ENCODE data around the gene IPP.
A peak's percentile ranks its signal among the peaks of the same experiment; 100 is the strongest.
"Not testable (repeated sequence)": the region's sequence is repeated elsewhere in the genome, so short reads cannot be mapped to it uniquely, and the experiment has no call there.

Gene IPP

GRCh38 chr1:45739641-45740156 lies 10.8 kb downstream of the IPP start:
- not testable (repeated sequence) for DNase-seq (ENCODE audit: low spot score)

- no peak for DNase-seq (ENCODE audit: low spot score)
Observed at GRCh38 chr1:45739137-45739536, 11.3 kb downstream of the IPP start.

GRCh38 chr1:45730780-45731319 lies 19.6 kb downstream of the IPP start:
- DNase-seq (ENCODE audit: low spot score): no peak

DNA sequence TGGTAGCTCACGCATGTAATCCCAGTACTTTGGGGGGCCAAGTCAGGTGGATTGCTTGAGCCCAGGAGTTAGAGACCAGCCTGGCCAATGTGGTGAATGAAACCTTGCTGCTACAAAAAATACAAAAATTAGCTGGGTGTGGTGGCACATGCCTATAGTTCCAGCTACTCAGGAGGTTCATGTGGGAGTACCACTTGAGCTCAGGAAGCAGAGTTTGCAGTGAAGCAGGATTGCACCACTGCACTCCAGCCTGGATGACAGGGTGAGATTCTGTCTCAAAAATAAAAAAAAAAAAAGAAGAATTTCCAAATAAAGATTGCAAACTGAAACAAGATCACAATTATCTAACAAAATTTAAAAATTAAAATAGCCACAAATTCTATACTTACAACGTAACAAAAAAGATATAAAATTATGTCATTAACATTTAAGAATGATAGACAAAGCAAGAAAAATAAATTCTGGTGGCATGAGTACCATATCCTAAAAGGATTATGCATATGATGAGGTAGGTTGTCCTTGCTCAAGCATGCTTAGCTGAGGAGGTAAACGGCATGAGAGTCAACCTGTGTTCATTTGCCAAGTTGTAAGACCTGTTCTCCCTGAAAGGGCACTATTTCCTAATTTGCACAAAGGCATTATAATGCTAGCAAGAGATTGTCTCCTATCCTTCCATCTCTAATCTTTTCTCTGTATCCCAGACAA lies 20.2 kb downstream of the IPP start:
- no peak for DNase-seq (ENCODE audit: low spot score)

- DNase-seq (ENCODE audit: low spot score): not testable (repeated sequence)
Observed at GRCh38 chr1:45726007-45726406, 24.4 kb downstream of the IPP start.

GRCh38 chr1:45723248-45723930 lies 27.1 kb downstream of the IPP start:
- DNase-seq (ENCODE audit: low spot score): no peak

DNA sequence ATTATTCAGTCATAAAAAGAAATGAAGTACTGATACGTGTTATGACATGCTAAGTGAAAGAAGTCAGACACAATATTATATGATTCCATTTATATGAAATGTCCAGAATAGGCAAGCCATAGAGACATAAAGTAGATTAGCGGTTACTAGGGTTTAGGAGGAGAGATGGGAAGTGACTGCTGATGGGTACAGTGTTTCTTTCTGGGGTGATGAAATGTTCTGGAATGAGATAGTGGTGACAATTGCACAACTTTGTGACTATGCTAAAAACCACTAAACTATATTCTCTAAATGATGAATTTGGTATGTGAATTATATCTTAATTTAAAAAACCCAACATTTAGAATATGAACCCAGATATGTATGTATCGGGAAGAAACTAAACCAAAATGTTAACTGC lies 27.6 kb downstream of the IPP start:
- no peak for DNase-seq (ENCODE audit: low spot score)

DNA sequence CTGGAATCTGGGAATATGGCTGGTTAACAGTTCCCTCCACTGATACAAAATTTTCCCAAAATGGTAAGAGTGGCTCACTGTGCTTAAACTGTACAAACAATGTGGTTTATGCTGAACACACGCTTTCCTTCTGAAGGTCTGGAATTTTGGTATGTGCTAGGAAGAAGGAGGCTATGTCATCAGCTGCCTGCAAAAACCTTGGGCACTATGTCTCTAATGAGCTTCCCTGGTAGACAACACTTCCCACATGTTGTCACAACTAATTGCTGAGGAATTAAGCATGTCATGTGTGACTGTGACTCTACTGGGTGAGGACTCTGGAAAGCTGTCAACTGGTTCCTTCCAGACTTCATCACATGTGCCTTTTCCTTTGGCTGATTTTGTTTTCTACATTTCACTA lies 29.2 kb downstream of the IPP start:
- DNase-seq (ENCODE audit: low spot score): no peak

DNA sequence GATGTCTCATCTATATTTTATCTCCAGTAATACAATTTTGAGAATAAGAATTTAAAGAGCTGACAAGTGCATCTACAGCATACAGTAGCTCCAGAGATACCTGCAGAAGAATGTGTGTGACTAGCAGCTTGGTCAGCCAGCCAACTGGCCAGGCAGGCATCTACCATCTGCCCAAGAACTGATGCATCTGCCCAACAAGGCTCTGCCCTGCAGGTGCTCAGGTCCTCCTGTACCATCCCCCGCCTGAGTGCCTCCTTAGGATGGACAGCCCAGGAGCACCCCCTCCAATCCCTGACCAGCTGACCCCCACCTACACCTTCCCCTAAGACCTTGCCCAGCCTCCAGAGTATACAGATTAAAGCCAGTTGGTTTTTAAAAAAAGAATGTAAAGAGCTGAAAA lies 32.2 kb downstream of the IPP start:
- DNase-seq (ENCODE audit: low spot score): no peak

DNA sequence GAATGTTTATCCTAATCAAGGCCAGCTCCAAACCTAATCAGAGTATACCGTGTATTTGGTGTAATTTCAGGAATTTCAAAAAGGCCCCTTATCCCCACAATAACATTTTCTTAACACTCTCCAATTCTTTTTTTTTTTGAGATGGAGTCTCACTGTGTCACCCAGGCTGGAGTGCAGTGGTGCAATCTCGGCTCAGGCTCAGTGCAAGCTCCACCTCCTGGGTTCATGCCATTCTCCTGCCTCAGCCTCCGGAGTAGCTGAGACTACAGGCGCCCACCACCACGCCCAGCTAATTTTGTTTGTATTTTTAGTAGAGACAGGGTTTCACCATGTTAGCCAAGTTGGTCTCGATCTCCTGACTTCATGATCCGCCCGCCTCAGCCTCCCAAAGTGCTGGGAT lies 33.1 kb downstream of the IPP start:
- DNase-seq (ENCODE audit: low spot score): not testable (repeated sequence)

- no peak for DNase-seq (ENCODE audit: low spot score)
Observed at GRCh38 chr1:45716700-45717099, 33.8 kb downstream of the IPP start.

- no peak for DNase-seq (ENCODE audit: low spot score)
Observed at GRCh38 chr1:45713711-45714110, 36.7 kb downstream of the IPP start.

DNA sequence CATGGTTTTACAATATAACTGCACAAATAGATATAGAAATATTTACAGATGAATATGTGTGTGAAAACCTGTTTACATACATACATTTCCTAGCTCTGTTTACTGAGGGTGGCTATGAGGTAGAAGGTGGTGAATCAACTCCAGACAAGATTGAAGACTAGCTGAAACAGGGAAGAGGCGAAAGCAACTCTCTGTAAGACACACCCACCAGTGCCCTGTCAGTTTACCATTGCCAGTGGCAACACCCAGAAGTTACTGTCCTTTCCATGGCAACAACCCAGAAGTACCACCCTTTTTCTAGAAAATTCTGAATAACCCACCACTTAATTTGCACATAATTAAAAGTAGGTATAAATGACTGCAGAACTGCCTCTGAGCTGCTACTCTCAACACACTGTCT lies 45.8 kb downstream of the IPP start:
- no peak for DNase-seq (ENCODE audit: low spot score)

DNA sequence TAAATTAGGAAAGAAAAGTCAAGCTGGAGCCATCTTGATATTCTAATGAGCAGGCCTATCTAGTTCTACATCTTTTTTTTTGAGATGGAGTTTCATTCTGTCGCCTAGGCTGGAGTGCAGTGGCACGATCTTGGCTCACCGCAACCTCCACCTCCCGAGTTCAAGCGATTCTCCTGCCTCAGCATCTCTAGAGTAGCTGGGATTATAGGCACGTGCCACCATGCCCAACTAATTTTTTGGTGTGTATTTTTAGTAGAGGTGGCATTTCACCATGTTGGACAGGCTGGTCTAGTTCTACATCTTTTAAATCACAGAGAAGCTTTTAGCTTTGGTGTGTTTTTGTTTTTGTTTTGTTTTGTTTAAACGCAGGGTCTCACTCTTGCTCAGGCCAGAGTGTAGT lies 55.6 kb downstream of the IPP start:
- no peak for DNase-seq (ENCODE audit: low spot score)

DNA sequence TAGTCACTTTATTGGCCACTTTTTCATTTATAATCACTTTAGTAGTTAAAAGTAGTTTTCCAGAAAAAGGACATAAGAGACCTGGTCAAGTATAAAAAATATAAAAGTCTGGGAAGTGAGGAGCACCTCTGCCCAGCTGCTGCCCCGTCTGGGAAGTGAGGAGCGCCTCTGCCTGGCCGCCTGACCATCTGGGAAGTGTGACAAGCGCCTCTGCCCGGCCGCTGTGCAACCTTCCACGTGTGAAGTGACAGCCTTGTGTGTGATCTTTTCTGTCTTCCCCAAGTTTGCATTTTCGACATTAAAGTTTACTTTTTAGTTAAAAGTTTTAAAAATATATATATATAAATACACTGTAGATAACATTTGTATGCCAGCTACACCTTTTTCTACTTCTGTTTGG lies 56.6 kb downstream of the IPP start:
- not testable (repeated sequence) for DNase-seq (ENCODE audit: low spot score)

GRCh38 chr1:45687754-45688740 lies 62.4 kb downstream of the IPP start, which contains the start of gene TMEM69:
Gene TMEM69 (plus strand): TSS chr1:45688181. CDS start chr1:45691069, 2,888 bp downstream.
- peak; percentile 85 for DNase-seq (ENCODE audit: low spot score)

DNA sequence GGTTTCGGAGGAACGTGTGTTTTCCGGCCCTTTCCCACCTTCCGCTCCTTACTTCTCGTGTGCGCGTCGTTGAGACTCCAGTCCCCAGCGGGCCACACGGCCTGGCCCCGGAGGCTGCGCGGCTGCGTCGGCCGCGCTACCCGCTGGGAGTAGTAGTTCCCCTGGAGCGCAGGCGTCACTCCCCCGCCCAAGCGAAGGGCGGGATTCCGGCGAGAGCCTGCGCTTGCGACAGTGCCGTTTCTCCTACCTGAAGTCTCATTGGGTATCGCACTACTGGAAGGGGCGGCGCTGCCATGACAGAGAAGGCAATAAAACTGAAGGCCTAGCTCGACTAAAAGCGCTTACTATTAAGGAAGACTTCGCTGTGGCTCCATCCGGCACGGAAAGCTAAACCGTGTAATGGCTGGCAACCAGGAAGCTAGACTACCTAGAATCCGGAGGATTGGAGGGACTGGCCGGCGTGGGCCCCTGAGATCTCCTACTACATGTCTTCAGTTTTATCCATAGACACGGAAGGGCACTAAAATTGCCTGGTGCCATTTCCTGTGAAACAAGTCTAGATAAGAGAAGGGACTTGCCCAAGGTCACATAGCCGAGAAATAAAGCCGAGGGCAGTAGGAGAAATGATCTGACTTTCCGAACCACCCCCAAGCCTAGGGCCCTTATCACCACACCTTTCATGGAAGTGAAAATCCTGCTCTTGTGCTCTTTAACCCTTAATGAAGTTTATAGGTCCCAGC lies 63.3 kb downstream of the IPP start:
- peak; percentile 96 for DNase-seq (ENCODE audit: low spot score)

GRCh38 chr1:45686288-45687013 lies 64.0 kb downstream of the IPP start, which contains the start of gene GPBP1L1:
Gene GPBP1L1 (minus strand): TSS chr1:45686533. CDS start chr1:45659087, 27,446 bp downstream.
- peak; percentile 100 for DNase-seq (ENCODE audit: low spot score)

GRCh38 chr1:45686015-45686287 lies 64.5 kb downstream of the IPP start:
- DNase-seq (ENCODE audit: low spot score): peak; percentile 67

DNA sequence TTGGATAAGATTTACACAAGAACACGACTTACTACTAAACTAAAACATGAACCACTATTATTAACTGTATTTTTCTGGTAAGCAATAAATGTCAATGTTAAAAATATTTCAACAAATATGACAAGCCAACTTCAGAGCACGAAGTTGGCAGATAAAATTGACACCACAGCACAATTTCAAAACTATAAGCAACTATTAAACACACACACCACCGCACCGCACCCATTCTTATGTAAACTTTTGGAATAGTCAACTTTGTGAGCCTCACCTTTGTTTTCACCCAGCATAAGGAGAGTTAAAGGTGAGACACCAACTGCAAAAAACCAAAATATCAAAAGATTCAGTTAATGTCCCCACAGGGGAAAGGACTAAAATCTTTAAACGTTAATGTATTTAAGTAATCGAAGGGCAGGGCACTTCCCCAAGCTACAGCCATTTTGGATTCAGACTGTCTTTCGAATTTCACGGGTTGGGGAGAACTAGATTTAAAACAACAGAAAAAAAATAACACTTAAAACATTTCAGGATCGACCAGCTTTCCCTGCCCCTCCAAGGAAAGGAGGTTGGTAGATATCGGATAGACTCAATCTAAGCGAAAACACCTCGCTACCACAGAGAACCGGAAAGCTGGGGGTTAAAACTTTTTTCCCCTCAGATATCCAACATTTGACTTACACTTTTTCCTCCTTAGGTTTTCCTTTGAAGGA lies 65.0 kb downstream of the IPP start:
- DNase-seq (ENCODE audit: low spot score): peak; percentile 9
